Heart left ventricle (tissue), 13 donors: ENCODE results near the gene SLC4A4.

ENCODE experiments used
- CTCF ChIP-seq, 12 donors: fragments of 200-600 bp; sonication (generic) in 4 of 12; IDR thresholded peaks; one replicate each; pipeline versions ENCODE4 v1.5.0 to v1.8.0; 2018 to 2022; ENCODE audit warnings: antibody characterized with exemption in 12 of 12, mild to moderate bottlenecking in 5 of 12
- POLR2A ChIP-seq, 2 donors: fragments of 450-650 bp; IDR thresholded peaks; one replicate each; pipeline ENCODE4 v1.6.1; 2017; ENCODE audit warnings: antibody characterized with exemption in 2 of 2, mild to moderate bottlenecking in 2 of 2, moderate library complexity in 2 of 2
- donor health status: ischemic (EF 13 %, LVEDD 7.1; RV severe dilation, severe dysfunction).
- donor health status: DM: no; HTN: yes; CAD: no.
- donor health status: DM: no; HTN: no; CAD: no.
- donor health status: ischemic (EF 25% LVEDD 6.9; RV normal size, moderate dysfunction).
- donor health status: ischemic (EF 25% LVEDD 5.7; RV mildly dilated, moderate dysfunction).
- donor health status: ischemic (EF 35%, LVEDD 5.7; RV mildly dilated, moderate dysfunction).
- donor health status: nonischemic (EF 11% LVEDD 7.7; RV severe dilation, severe dysfunction).
- donor health status: DM: yes; HTN: yes; CAD: no.
- donor health status: PGD.
- donor health status: ischemic (EF 29% LVEDD 5.4; RV normal size, mild dysfunction).
- donor health status: nonischemic (EF 23%, LVEDD 6.1; RV moderate dilation, normal function).

GRCh38 chr4:71587995-71588394, 249.2 kb downstream of the SLC4A4 start:
- TF ChIP-seq CTCF (IDR thresholded peaks at IDR 0.05) (no peak), POLR2A (IDR thresholded peaks at IDR 0.05) (no peak)
